Ramos (cell line): ENCODE measurements around the gene STX5.

ENCODE experiments used
- in situ Hi-C: fragments of 300-500 bp; cut with MboI; formaldehyde crosslinking; loops from one replicate; pipeline ENCODE4 v1.14.3; 2022; ENCODE audit warnings: low sequenced_read_pairs; ENCODE audit not compliant: unreplicated experiment

The STX5 gene

DNA sequence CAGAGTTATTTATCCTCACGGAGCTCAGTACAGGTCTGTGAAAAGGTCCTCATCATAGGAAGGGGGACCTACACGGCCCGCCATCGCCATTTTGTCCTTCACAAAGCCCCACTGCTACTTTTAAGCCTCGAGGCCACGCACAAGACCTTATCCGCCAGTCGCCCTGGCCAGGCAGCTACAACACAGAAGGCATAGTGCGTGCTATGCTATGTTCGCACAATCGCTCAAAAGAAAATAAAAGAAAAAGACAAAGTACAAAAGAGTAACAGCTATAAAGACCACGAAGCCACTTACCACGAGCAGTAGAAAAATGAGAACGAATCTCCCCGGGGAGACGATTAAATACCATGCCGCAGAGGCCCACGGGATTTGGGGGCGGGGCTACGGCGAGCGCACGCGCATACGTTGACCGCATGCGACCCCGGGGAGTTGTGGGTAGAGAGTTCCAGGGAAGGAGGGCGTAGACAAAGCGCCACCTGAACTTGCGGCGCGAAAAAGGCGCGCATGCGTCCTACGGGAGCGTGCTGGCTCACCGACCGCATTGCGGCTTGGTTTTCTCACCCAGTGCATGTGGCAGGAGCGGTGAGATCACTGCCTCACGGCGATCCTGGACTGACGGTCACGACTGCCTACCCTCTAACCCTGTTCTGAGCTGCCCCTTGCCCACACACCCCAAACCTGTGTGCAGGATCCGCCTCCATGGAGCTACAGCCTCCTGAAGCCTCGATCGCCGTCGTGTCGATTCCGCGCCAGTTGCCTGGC lies 23.9 kb upstream of the STX5 start:
- in situ Hi-C loops: no loop called here

- in situ Hi-C loops: no loop called here
Measured at GRCh38 chr11:62854825-62855570, 23.1 kb upstream of the STX5 start.

DNA sequence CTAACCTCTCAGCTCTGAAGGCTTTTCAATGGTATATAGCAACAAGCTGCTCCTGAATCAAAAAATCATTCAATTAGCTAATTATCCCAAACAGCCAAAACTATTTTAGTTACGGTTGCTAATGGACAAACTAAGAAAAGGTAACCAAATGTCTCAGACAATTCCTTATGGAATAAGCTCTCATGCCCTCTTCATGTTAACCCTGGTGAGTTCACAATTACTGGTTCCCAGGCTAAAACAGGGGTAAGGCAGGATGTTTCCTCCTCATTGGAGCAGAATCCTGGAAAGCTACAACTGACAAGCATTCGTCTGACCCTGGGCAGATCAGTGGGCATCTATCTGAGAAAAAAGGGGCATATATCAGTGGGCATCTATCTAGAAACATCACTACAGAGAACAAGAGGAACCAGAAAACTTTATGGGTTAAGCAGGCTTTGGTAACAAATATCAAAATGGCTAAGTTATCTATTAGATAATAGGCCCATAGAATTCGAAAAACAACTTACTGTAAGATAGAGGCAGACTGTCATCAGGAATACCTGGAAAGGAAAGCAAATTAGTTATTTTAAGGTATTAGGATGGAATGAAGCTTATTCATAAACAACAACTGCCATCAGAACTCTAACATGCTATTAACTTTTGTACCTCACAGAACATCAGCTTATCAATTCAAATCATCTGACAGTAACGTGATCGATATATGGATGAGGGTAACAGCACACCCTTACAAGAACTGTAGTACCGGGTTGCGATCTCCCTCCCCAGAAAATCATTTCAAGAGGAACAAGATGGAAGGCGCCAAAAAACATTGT lies 22.4 kb upstream of the STX5 start:
- in situ Hi-C loops: no loop called here

- in situ Hi-C loops: no loop called here
Measured at GRCh38 chr11:62853279-62853965, 21.6 kb upstream of the STX5 start.

DNA sequence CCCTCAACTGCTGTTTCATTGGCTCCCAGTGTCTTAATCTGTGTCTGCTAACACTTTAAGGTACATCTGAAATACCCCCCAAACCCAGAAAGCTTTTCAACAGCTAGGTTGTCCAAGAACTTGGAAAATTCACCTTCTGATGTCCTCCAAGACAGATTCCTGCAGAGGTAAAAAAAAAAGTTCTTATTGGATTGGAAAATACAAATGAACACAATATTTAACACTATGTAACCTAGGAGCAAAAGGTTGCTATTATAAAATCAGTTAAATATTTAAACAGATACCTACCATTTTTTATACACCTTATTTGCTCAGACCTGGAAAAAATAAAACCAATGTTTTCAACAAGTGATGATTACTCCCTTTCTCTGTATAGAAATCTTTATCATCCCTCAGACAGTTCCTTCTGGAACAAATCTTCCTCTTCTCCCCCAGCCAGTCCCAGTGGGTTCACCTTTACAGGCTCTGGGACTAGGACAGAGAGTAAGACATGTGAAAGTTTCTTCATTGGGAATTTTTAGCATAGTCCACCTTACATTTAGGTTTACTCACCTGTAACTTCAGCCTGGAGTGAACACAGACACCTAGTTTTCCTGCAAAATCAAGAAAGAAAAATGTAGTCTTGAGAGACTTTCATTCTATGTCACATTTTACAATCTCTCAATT lies 20.8 kb upstream of the STX5 start:
- in situ Hi-C loops: no loop called here

GRCh38 chr11:62851807-62852522 lies 20.1 kb upstream of the STX5 start:
- in situ Hi-C loops: no loop called here

- in situ Hi-C loops: no loop called here
Measured at GRCh38 chr11:62850911-62851806, 19.3 kb upstream of the STX5 start.

GRCh38 chr11:62847767-62848314 lies 16.0 kb upstream of the STX5 start:
- in situ Hi-C loops: loop anchor here (25.0 kb wide), 1 partner anchor 1389 kb away; the partner anchor contains the start of genes DNAJC4, FKBP2, NUDT22 and PPP1R14B

DNA sequence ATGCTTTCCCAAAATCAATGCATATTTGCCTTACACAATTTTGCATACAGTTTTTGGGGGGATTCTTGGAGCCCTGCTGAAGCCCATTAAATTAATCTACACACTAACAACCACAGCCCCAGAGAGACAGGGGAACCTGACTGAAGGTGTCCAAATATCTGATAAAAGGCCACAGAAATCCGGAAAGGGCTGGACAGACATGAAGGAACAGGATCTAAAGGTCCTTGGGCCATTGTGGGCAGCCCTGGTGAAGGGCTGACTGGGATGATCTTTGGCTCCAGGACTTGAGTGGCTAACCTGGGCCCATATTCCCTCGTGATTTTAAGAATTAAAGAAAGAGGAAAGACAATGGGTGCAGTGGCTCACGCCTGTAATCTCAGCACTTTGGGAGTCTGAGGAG lies 14.3 kb upstream of the STX5 start:
- in situ Hi-C loops: loop anchor here (25.0 kb wide), 1 partner anchor 1391 kb away; the partner anchor contains the start of genes DNAJC4, FKBP2, NUDT22 and PPP1R14B

- in situ Hi-C loops: loop anchor here (25.0 kb wide), 1 partner anchor 1393 kb away; the partner anchor contains the start of genes DNAJC4, FKBP2, NUDT22 and PPP1R14B
Measured at GRCh38 chr11:62844154-62844553, 12.3 kb upstream of the STX5 start.

DNA sequence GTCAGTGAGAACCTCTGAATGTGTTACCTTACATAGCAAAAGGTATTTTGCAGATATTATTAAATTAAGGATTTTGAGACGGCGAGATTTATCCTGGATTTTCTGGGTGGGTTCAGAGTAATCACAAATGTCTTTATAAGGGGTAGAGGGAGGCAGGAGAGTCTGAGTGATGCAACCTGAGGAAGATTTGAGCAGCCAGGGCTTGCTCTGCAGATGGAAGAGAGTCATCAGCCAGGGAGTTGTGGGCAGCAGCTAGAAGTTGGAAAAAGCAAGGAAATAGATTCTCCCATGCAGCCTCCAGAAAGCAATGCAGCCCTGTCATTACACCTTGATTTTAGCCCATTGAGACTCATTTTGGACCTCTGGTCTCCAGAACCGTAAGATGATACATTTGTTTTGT lies 11.6 kb upstream of the STX5 start:
- in situ Hi-C loops: loop anchor here (25.0 kb wide), 1 partner anchor 1394 kb away; the partner anchor contains the start of genes DNAJC4, FKBP2, NUDT22 and PPP1R14B

DNA sequence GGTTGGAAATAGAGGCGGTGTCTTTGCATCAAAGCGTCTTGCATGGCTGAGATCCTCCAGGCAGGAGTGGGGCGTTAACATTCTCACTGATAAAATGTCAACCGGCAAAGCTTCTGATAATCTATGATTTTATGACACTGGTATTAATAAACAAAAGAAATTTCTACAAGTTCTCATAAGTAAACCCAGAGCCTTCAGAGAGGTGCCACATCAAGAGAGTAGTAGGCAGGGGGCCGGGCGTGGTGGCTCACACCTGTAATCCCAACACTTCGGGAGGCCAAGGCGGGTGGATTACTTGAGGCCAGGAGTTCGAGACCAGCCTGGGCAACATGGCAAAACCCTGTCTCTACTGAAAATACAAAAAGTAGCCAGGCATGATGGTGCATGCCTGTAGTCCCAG lies 11.0 kb upstream of the STX5 start:
- in situ Hi-C loops: loop anchor here (25.0 kb wide), 1 partner anchor 1394 kb away; the partner anchor contains the start of genes DNAJC4, FKBP2, NUDT22 and PPP1R14B

DNA sequence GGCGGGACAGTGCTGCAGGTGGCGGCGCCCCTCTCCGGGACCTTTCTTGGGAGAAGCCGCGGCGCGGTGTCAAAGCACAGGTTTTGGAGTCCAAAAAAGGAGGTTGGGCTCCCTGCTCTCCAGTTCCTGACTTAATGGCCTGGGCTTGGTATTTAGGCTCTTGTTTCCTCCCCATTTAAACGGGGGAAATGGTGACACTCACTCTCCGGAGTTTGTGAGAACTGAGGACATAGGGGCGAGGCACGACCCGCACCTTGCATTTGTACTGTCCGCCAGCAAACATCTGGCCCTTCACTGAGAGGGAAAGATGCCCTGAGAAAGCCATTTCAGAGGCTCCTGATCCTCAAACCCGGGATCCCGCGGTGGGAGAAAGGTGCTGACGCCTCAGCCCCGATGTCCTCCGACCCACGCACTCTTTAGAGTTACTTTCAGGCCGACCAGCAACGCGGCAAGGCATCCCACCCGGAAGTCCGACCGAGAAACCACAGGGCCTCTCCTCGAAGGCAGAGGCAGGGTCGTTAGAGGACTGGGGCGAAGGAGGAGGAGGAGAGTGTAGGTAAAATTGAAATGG lies 10.4 kb upstream of the STX5 start:
- in situ Hi-C loops: loop anchor here (25.0 kb wide), 1 partner anchor 1395 kb away; the partner anchor contains the start of genes DNAJC4, FKBP2, NUDT22 and PPP1R14B

- in situ Hi-C loops: loop anchor here (25.0 kb wide), 1 partner anchor 1396 kb away; the partner anchor contains the start of genes DNAJC4, FKBP2, NUDT22 and PPP1R14B
Measured at GRCh38 chr11:62841361-62842170, 9.7 kb upstream of the STX5 start.

DNA sequence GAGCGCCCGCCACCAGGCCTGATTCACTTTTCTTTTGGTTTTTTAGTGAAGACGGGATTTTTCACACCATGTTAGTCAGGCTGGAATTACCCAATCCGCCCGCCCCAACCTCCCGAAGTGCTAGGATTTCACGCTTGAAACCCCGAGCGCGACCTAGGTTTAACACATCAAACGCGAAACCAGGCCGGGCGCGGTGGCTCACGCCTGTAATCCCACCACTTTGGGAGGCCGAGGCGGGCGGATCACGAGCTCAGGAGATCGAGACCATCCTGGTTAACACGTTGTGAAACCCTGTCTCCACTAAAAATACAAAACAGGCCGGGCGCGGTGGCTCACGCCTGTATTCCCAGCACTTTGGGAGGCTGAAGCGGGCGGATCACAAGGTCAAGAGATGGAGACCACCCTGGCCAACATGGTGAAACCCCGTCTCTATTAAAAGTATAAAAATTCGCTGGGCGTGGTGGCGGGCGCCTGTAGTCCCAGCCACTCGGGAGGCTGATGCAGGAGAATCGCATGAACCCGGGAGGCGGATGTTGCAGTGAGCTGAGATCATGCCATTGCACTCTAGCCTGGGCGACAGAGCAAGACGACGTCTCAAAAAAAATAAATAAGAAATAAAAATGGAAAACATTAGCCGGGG lies 9.0 kb upstream of the STX5 start:
- in situ Hi-C loops: loop anchor here (25.0 kb wide), 1 partner anchor 1396 kb away; the partner anchor contains the start of genes DNAJC4, FKBP2, NUDT22 and PPP1R14B
